ENCODE data around the gene RAB11FIP4.

DNA sequence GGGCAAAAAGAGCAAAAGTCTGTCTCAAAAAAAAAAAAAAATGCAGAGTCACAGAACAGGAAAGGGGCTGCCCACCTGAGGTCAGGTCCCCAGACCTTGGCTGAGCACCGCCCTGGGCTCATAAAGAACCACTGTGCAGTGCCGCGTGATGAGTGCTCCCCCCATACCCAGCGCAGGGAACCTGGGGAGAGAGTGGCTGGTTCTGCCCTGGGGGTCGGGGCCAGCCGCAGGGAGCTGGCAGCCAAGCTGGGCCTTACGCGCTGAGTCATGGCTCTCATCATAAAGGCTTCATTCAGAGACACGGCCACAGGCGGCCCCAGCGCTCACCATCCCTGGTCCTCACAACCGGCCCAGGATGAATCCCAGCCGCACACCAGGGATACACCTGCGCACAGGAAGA is 80.7 kb downstream of the RAB11FIP4 start:
- TF ChIP-seq, protein P1, sequence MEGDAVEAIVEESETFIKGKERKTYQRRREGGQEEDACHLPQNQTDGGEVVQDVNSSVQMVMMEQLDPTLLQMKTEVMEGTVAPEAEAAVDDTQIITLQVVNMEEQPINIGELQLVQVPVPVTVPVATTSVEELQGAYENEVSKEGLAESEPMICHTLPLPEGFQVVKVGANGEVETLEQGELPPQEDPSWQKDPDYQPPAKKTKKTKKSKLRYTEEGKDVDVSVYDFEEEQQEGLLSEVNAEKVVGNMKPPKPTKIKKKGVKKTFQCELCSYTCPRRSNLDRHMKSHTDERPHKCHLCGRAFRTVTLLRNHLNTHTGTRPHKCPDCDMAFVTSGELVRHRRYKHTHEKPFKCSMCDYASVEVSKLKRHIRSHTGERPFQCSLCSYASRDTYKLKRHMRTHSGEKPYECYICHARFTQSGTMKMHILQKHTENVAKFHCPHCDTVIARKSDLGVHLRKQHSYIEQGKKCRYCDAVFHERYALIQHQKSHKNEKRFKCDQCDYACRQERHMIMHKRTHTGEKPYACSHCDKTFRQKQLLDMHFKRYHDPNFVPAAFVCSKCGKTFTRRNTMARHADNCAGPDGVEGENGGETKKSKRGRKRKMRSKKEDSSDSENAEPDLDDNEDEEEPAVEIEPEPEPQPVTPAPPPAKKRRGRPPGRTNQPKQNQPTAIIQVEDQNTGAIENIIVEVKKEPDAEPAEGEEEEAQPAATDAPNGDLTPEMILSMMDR (IDR thresholded peaks at IDR 0.05 in 4 of 5, conservative IDR thresholded peaks at IDR 0.05 in 1 of 5) = no peak
- TF ChIP-seq POLR2A (IDR thresholded peaks at IDR 0.05) = no peak

Data from gastrocnemius medialis (tissue), 4 donors.